OCI-LY1 (cell line): ENCODE results near the gene ASTN1.

ENCODE experiments used
- EZH2 ChIP-seq: fragments of 200-600 bp; sonication (generic), shearing (Covaris generic); IDR thresholded peaks from 2 replicates; pipeline ENCODE4 v1.8.0; 2017; ENCODE audit warnings: borderline replicate concordance, mixed run types, mild to moderate bottlenecking, antibody characterized with exemption, low read length, moderate library complexity, mixed read lengths
- TF ChIP-seq, protein P1 (sequence below): fragments of 200-600 bp; sonication (generic), shearing (Covaris generic); IDR thresholded peaks from 2 replicates; pipeline ENCODE4 v1.5.1; 2017; ENCODE audit warnings: mild to moderate bottlenecking, antibody characterized with exemption, low read length, moderate library complexity, mixed read lengths

- TF ChIP-seq, protein P1, sequence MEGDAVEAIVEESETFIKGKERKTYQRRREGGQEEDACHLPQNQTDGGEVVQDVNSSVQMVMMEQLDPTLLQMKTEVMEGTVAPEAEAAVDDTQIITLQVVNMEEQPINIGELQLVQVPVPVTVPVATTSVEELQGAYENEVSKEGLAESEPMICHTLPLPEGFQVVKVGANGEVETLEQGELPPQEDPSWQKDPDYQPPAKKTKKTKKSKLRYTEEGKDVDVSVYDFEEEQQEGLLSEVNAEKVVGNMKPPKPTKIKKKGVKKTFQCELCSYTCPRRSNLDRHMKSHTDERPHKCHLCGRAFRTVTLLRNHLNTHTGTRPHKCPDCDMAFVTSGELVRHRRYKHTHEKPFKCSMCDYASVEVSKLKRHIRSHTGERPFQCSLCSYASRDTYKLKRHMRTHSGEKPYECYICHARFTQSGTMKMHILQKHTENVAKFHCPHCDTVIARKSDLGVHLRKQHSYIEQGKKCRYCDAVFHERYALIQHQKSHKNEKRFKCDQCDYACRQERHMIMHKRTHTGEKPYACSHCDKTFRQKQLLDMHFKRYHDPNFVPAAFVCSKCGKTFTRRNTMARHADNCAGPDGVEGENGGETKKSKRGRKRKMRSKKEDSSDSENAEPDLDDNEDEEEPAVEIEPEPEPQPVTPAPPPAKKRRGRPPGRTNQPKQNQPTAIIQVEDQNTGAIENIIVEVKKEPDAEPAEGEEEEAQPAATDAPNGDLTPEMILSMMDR = no peak
- TF ChIP-seq EZH2 = no peak
Measured at GRCh38 chr1:177024623-177025022, 139.9 kb downstream of the ASTN1 start.
